HFF-Myc (cell line): ENCODE data around the gene FOXP1.

Experiments
- DNase-seq: peaks from one replicate; pipeline ENCODE4 v3.0.0-alpha.2; 2011; ENCODE audit warnings: low read depth; ENCODE audit errors: extremely low read depth
- H3K4me3 ChIP-seq: replicated peaks from 2 replicates; pipeline ENCODE4 v1.5.1; 2011; ENCODE audit warnings: low read depth, mild to moderate bottlenecking, control low read depth, low read length
- TF ChIP-seq, protein P1 (sequence below): IDR thresholded peaks from 2 replicates; pipeline ENCODE4 v1.5.1; 2012; ENCODE audit warnings: mild to moderate bottlenecking, low read depth, low read length, control low read depth; ENCODE audit errors: missing control alignments

Gene FOXP1

DNA sequence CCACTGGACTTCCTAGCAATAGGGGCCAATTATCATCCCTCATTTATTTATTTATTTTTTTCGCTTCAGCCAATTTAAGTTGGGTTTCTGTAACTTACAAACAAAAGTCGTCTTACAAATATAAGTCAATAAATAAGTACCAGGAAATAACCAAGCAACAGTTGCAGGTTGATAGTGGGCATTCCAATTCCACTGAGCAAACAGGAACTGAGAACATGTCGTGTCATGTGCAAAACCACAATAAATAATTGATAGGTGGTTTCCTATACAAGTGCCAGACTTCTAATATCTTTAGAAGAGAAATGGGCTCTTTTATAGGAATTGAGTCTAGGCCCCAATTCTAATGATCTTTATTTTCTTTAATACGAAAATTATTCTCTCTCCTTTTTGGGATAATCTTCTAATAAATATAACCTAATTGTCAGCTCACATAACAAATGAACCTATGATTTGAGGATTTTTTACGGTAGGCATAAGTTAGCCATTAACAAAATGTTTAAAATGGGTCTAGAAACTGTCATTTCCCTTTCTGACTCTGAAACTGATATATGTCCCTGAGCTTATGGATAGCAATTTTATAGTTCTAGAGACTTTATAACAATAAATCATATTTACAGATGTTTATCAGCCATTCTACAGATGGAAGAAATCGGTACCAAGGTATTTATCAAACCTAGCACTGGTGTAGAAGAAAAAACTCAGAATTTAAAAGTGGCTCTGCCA is 571.8 kb downstream of the FOXP1 start:
- TF ChIP-seq, protein P1, sequence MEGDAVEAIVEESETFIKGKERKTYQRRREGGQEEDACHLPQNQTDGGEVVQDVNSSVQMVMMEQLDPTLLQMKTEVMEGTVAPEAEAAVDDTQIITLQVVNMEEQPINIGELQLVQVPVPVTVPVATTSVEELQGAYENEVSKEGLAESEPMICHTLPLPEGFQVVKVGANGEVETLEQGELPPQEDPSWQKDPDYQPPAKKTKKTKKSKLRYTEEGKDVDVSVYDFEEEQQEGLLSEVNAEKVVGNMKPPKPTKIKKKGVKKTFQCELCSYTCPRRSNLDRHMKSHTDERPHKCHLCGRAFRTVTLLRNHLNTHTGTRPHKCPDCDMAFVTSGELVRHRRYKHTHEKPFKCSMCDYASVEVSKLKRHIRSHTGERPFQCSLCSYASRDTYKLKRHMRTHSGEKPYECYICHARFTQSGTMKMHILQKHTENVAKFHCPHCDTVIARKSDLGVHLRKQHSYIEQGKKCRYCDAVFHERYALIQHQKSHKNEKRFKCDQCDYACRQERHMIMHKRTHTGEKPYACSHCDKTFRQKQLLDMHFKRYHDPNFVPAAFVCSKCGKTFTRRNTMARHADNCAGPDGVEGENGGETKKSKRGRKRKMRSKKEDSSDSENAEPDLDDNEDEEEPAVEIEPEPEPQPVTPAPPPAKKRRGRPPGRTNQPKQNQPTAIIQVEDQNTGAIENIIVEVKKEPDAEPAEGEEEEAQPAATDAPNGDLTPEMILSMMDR: no peak
- DNase-seq: no peak
- H3K4me3 ChIP-seq: no peak overlapping the region

DNA sequence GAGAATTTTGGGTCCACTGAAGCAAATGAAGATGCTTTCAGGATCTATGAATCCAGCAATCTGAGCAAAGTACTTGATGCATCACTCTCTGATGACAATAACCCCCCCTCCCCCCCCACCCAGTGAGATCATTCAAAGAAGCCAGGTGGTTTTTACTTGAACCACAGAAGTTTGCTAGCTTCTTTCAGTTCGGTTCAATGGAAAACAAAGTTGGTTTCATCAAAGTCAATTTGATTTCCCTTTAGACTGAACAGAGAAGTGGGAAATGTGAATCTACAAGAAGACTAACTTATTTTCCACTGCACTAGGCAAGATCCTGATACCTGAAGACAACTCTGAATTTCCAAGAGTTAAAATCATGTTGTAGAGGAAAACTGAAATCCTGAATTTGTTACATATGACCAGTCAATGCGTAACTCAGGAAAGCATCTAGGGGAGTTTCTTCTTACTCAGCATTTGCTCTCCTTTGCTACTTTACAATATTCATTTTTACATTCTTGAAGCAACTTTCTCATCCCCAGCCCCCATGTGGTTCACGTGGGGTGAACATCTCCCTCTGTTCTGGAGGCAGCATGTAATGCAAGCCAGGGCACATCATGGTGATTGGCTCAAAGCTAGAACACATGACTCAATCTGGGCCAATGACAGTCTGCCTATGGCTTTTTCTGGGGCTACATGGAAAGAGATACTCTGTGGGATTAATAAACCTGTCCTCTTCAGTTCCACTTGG is 572.6 kb downstream of the FOXP1 start:
- no peak for DNase-seq
- TF ChIP-seq, protein P1: no peak

DNA sequence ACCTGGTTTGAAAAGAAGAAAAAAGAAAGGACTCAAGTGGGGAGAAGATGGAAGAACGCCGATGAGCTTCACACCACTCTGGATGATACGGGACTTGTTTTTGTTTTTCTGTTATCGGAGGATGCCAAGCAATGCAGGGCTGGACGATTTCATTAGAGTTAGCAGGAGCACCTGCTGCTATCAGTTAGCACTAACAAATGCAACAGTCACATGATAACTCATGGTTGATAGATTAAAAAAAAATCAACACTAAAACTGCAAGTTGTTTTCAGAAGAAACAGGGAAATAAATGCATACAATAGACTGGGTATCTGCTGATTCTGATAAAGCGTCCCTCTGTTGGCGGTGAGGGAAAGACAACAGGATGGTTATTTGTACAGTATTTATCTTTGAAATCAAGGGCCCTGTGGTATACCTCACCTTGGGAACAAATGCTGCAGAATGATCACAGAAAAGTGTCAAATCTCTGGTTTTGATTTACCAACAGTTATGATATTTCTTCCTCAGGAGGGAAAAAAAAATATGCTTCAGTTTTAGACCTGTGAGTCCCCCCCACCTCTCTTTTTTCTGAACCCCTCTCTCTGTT is 575.1 kb downstream of the FOXP1 start:
- no peak overlapping the region for H3K4me3 ChIP-seq
- TF ChIP-seq, protein P1: no peak
- no peak for DNase-seq

More for the DNA sequence above, 572.6 kb downstream of the FOXP1 start:
- H3K4me3 ChIP-seq: no peak overlapping the region

DNA sequence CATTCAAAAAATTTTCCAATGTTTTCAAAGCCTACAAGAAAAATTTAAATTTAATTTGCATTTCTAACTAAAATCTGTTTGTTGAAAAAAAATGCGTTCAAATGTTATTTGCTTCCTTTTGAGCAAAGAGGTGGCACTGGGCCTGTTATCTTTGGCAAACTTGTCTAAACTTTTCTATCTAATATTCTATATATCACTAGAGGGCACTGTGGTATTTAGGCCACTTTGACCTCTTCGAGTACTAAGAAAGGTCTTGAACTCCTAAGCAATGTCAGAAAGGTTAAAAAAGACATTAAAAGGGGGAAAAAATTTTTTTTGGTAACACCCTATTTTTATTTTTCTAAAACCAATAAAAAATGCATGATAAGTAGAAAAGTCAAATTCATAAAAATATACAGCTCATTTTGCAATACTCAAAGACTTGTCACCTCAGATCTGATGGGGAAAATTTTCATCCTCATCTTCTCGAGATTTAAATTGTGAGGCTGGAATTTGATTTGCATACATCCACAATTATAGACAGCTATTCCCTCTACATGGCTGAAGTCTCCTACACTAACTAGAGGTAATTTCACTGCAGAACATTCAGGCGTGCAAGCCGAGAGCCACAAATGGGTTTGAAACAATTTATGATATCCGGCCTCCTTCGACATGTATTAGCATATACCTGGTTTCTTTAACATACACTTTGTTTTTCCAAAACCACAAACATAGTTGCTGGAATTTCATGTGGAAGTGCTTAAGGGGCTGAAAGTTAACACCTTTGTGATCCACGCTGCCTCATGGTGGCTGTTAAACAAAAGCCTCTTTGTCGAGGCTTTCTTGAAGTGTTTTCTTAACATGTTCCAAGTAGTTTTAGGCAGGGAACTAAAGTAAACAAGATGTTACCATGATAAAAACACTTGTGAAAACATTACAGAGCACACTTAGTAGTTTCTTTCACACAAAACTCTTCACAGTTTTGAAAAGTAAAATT is 576.4 kb downstream of the FOXP1 start:
- DNase-seq: no peak
- TF ChIP-seq, protein P1: peak; percentile 33
- no peak overlapping the region for H3K4me3 ChIP-seq

DNA sequence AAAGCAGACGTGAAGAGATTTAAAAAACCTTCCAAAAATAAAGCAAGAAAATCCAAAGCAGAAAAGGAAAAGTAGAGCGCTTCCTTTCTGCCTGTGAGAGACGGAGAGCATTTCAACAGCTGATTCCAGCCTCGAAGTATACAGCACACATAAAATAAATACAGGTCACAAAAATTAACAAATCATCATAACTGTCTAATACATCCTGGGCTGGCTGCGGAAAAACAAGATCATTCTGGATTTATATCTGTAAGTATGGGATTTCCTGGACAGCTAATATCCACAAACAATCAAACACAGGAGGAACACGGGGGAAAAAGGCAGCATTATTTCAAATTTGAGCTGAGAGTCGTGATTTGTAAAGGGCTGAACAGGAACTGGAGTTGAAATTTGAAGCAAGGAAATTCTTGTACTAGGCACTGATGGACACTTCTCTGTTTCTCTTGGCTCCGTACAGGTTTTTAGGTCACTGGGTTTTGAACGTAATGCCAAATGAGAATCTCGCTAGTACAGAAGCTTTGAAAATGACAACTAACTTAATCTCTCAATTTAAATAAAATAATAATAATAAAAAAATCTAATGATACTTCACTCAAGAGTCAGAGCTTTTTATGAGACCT is 577.7 kb downstream of the FOXP1 start:
- TF ChIP-seq, protein P1: no peak
- DNase-seq: no peak
- no peak overlapping the region for H3K4me3 ChIP-seq

DNA sequence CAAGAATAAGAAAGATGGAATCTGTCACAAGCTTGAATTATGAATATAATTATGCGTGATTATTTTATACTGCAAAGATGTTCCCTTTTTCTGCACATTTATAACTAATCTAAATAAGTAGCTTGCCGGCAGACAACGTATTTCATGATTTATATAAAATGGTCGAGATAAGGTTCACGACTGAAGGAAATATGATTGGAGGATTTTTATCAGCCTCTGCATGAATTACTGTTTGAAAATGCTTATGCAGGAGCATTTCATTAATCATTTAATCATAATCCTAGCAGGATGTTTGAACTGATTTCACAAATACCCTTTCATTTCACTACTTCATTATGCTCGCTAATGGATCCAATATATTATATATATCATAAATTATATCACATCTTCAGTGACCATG is 580.0 kb downstream of the FOXP1 start:
- no peak for DNase-seq
- no peak overlapping the region for H3K4me3 ChIP-seq
- TF ChIP-seq, protein P1: no peak
